Measurements from ENCODE around the gene BATF.
A peak's percentile ranks its signal among the peaks of the same experiment; 100 is the strongest.

BATF gene

DNA sequence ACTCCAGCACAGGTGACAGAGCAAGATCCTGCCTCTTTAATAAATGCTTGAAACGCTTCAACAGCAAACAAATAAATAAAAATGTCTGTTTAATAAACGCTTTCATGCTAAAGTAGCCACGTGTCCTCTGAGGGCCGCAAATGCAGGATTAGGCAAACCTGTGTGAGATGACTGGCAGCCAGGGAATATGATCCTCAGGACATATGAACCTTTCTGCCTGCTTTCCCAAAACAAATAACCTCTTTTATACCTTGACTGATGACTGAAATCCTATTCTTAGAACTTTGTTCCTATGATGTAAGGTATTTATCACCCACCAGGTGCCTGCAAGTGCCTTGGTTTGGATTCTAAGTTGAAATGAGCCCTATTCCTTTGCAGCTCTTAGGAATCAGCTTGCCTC, 41.7 kb downstream of the BATF start:
- DNase-seq: no peak

DNA sequence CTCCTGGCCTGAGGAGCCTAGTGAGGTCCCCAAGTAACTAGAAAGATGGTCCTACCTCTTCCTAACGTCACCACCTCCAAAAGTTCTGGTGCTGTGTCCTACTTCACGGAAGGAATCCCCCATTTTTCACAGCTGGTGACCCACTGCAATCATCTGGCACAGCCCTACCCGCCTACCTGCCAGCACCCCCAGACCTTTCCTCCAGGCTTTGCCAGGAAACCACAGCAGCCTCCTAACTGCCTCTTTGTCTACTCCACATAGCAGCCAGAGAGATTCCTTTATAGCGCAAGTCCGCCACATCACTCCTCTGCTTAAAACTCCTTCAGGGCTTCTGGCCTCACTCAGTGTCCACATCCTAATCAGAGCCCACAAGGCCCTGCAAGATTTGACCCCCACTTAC, 42.8 kb downstream of the BATF start:
- DNase-seq: no peak

DNA sequence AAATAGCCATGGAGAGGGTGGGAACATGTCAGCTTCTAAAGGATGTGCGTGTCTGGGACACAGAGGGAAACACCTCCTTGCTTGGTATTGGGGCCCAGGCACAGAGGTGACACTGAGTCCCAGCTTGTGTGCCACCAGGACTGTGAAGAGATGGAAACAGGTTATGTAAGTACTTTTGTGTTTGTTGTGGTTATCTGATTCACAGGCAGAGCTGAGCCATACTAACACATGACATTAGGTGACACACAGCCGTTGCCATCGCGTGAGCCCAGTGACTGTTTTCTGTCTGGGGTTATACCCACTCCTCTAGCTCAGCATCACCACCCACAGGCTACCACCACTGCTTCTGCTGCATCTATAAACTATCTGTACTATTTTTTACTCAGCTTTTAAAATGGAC, 44.1 kb downstream of the BATF start:
- peak; percentile 66 for DNase-seq

DNA sequence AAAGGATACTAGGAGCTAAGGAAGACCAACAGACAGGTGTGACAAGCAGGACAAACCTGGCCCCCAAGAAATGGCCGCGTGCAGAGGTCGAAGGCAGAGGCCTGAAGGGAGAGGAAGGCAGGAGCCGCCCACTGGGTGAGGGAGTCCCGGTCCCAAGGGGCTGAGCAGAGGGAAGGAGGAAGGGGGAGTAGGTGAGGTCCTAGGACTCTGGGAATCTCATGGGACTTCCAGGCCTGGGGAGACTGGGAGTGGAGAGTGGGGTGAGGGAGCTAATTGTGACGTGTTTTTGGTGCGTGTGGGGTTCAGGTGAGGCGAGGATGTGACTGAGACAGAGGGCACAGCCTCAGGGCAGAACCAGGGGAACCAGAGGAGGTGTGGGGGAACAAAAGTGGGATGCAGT, 44.5 kb downstream of the BATF start:
- no peak for DNase-seq

DNA sequence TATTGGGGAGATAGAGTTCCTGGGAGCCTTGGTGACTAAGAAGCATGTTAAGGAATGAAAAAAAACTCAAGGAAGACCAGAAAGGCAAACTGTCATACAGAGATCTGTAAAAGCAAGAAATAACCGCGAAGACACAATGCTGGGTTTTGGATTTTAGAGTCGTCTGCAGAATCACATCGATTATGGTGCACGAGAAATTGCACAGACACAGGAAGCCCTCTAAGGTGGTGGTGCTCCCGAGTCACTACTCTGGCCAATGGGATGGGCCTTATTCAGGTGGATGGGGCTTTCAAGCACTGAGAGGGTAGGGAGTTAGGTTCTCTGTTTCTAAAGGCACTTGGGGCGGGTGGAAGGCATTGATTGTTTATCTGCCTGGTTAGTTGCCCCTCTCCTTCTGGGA, 45.9 kb downstream of the BATF start:
- DNase-seq: no peak

DNA sequence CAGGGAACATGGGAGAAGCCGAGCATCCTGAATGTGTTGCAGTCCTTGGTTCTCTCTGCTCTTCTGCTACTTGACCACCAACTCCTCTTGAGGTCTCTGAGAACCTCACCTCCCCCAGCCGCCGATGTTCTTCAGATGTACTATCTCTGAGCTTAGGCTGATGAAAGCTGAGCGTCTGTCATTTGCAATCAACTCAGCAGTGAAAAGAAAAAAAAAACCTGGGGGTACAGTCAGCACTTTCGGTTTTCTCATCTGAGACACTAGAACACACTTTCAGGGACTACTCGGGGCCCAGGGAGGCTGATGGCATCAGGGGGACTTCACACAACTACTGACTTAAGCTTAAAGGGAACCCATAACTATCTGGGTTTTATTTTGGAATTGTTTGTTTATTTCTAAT, 46.5 kb downstream of the BATF start:
- no peak for DNase-seq

DNA sequence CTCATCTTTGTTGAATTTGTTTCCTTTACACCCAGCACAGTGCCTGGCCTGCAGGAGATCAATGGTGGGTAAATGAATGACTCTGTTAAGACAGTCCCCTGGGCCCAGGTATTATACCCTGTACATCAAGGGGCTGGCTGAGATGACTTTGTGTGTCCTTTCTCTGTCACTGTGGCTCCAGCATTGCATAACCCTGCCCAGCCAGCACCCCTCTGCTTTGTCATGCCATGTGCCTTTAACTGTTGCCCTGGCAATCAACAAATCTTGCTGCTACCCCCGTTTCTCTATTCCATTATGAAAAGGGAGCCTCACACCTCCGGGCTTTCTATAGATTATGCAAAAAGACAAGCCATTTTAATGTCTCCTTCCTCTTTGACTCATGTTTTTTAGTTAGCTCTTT, 48.5 kb downstream of the BATF start:
- DNase-seq: no peak

DNA sequence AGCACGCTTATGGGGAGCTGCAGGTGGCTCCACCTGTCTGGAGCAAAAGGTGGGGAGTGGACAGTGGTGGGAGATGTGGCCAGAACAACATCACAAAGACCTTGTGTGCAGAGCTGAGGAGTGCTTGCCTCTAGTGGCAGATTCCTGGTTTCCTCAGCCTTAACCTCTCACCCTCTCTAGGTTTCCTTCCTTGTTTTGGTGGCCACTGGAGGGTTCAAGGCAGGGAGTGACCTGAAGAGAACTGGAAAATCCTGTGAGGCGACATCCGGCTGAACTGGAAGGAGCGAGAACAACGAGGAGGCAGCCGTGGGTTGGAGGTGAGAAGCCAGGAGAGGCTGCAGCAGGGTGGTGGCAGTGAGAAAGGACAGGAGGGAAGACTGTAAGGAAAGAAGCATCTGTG, 49.8 kb downstream of the BATF start:
- DNase-seq: no peak

DNA sequence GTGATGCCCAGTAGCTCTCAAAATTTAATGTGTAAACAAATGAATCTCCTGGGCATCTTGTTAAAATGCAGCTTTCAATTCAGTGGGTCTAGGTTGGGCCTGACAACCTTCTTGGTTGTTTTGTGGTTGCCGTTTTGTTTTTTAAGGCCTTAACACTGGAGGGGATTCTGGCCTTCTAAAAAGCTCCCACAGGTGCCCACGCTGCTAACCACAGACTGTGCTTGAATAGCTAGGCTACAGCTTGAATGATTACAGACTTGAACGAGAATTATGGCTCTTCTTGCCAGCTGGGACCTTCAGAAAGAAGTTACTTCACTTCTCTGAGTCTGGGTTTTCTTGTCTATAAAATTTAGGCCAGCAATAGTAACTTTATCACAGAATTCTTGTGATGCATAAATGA, 54.8 kb downstream of the BATF start:
- no peak for DNase-seq

DNA sequence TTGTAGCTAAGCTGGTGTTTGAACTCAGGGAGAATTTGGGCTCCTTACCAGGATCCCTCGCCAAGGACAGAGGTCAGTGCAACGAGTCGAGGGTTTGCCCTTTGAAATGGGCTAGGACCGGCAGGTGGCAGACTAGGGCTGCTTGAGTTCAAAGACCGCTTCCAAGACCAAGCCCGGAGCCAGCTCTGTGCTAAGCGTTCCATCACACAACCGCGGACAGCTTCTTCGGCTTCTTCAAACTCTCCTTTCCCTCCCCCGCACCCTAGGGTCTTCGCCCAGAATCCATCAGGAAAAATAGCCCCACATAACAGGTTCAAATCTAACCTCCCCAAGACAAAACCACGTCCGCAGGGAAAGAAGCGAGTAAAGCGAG, 55.4 kb downstream of the BATF start:
- no peak for DNase-seq

DNA sequence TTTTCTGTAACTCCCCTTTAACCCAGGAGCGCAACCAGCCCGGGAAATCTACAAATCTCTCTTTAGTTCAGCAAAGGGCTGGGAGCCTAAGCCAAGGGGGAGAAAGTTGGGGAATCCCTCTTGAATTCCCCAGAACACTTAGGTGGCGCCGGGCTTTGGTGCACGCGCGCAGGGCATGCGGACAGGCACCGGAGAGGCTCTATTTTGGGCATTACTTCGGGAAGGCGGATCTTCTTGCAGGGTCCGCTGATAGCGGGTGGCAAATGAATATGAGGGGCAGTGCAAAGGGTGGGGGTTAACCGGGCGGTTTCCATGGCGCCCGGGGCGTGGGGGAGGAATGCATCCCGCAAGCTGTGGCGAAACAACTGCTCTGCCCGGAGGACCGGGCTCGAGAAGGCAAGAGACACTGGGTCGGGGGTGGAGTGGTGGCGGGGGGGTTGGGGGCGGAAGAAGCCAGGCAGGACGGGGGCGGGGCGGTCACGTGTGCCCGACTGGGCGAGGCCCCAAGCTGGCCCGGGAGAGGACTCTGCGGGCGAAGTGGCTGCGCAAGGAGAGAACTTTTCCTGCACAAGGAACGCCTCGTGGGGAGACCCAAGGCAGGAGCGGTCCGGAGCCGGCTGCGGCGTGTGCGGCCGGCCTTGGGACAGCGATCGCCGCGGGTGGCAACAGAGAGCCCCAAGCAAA, 56.0 kb downstream of the BATF start, which contains the start of gene FLVCR2:
FLVCR2 (plus strand) TSS at position 519 of the 684 bp plus-strand sequence. CDS start 353 bp downstream, outside the sequence.
- DNase-seq: no peak

DNA sequence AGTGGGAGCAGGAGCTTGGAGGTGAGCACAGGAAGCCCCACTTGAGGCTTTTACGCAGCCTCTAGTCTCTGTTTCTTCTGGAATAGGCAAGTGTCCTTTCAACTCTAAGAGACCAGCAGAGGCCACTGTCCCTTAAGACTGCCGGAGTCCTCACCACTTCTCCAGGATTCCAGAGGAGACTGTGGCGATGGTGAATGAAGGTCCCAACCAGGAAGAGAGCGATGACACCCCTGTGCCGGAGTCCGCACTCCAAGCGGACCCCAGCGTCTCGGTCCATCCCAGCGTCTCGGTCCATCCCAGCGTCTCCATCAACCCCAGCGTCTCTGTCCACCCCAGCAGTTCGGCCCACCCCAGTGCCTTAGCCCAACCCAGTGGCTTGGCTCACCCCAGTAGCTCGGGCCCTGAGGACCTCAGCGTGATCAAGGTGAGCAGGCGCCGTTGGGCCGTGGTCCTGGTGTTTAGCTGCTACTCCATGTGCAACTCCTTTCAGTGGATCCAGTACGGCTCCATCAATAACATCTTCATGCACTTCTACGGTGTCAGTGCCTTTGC, 56.6 kb downstream of the BATF start:
- no peak for DNase-seq

DNA sequence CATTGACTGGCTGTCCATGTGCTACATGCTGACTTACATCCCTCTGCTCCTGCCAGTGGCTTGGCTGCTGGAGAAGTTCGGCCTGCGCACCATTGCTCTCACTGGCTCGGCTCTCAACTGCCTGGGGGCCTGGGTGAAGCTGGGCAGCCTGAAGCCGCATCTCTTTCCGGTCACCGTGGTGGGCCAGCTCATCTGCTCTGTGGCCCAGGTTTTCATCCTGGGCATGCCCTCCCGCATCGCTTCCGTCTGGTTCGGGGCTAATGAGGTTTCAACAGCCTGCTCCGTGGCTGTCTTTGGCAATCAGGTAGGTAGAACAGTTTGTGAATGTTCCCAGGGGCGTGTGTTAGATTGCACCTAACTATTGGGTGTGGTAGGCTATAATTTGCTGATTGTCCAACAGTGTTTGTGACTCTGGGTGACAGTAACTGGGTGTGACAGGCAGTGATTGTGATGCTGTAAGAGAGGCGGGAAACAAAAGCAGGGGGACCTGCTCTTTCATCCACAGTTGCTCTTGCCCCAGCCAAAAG, 57.1 kb downstream of the BATF start:
- DNase-seq: no peak

DNA sequence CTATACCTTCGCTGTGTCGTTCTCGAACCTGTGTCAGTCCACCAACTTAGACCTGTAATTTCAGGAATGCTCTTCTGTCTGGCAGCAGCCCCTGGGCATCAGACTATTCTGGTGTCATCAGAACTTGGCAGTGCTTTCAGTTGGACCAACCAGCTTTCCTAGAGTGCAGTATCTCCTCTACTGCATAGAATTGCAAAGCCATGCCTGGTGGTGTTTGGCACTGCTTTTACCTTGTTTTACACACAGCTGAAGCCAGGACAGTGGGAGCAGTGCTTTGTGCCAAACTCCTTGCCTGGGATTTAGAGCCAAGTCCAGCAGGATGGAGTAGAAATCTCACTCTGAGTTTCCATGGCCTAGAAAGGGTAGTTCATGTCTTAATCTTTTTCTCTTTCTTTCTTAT, 57.6 kb downstream of the BATF start:
- DNase-seq: no peak

DNA sequence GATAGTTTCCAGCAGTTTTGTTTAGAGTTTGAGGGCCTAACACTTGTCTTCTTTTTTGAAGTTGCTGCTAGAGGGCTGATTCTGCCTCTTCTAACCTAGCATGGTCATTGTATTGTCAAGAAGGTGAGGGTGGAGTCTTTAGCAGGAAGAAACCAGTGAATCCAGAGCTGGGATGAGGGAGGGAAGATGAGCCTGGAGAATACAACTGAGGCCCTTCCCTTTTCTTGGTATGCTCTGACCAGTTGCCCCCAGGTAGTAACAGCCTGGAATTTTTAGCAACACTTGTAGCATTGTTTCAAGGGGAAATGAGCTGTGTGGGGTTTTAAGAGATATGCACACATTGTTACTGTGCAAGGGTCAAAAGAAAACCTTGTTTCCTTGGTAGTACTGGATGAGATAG, 65.1 kb downstream of the BATF start:
- no peak for DNase-seq

DNA sequence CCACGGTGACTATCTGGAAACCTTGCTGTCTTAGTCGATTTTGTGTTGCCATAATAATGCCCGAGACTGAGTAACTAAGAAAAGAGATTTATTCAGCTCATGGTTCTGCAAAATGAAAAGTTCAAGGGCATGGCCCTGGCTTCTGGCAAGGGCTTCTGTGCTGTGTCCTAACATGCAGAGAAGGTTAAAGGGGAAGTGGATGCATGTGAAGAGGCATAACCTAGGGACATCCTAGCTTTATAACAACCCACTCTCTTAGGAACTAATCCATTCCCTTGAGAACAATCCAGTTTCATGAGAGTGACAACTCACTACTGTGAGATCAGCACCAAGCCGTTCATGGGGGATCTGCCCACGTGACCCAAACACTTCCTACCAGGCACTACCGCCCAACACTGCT, 67.7 kb downstream of the BATF start:
- DNase-seq: no peak

DNA sequence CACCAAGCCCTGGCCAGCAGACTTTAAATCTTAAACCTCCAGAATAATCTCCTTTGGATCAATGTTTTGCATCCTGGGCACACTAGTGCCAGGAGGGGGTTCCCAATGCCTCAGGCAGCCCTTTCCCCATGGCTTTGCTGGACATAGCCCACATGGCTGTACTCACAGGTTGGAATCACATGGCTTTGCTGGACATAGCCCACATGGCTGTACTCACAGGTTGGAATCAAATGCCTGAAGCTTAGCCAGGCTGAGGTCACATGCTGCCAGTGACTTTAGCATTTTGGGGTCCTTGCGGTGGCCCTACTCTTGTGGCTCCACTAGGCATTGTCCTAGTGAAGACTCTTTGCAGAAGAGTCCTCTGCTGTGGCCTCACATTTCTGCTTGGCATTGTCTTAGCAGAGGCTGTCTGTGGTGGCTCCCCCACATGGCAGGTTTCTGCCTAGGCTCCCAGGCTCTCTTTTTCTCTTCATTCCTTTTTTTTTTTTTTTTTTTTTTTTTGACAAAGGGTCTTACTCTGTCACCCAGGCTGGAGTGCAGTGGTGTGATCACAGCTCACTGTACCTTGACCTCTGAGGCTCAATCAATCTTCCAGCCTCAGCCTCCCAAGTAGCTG, 69.2 kb downstream of the BATF start:
- DNase-seq: no peak

DNA sequence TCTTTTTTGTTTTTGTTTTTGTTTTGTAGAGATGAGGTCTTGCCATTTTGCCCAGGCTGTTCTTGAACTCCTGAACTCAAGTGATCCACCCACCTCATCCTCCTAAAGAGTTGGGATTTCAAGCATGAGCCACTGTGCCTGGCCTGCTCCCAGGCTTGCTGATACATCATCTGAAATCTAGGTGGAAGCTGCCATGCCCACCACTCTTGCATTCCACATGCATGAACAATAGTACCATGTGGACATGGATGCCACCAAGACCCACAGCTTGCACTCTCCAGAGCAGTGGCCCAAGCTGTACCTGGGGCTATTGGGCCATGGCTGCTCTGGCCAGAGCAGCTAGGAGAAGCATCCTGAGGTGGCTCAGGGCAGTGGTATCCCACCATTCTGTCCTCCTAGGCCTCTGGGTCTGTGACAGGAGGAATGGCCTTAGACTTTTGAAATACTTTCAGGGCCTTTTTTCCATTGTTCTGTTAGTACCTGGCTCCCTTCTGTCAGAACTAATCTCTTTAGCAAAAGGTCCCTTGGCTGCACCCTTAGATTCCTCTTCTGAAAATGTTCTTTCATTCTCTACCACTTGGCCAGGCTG, 69.8 kb downstream of the BATF start:
- no peak for DNase-seq

DNA sequence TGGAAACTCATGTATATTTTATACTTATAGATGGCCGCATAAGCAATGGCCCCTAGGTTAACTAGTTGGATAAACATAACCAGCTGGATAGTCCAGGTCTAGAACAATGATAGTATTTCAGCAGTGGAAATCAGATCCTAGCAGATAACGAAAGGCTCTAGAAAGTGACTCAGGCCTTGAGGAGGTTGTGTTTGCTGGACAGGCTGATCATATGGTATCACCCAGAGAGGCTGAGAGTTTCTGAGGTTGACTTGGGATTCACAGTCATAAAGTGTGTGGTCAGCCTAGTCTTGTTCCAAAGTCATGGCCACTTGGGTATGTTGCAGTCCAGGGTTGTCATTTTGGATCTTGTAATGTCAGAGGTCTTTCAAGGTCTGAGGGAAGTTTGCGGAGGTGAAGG, 73.0 kb downstream of the BATF start:
- DNase-seq: no peak
